H9 (cell line): ENCODE data around the gene TATDN2. TPM values are rescaled to one million over a fixed set of nuclear protein-coding genes. Genes with fewer than 3 reads are reported as not detected.

Experiments used
- DNase-seq: peaks from one replicate; pipeline ENCODE4 v3.0.0-alpha.2; 2017
- H2AFZ ChIP-seq: one replicate; pipeline ENCODE4 v1.6.1; 2013; ENCODE audit warnings: mild to moderate bottlenecking, low read length, control low read depth, moderate library complexity
- H2AK5ac ChIP-seq: 2 replicates; pipeline ENCODE4 v1.6.1; 2013; ENCODE audit warnings: low read length, control low read depth, mixed read lengths; ENCODE audit not compliant: insufficient read length
- H2BK120ac ChIP-seq: one replicate; pipeline ENCODE4 v1.6.1; 2013; ENCODE audit warnings: low read depth, mild to moderate bottlenecking, low read length, control low read depth, inconsistent platforms; ENCODE audit not compliant: poor library complexity, severe bottlenecking
- H2BK12ac ChIP-seq: 2 replicates; pipeline ENCODE4 v1.6.1; 2013; ENCODE audit warnings: low read length, control low read depth, mixed read lengths, low read depth; ENCODE audit not compliant: insufficient read length
- H2BK15ac ChIP-seq: 2 replicates; pipeline ENCODE4 v1.6.1; 2013; ENCODE audit warnings: low read depth, low read length, control low read depth
- H2BK20ac ChIP-seq: one replicate; pipeline ENCODE4 v1.6.1; 2013; ENCODE audit warnings: low read depth, mild to moderate bottlenecking, low read length, control low read depth, inconsistent platforms; ENCODE audit not compliant: poor library complexity, severe bottlenecking
- H2BK5ac ChIP-seq: 2 replicates; pipeline ENCODE4 v1.6.1; 2013; ENCODE audit warnings: low read length, control low read depth, mixed read lengths; ENCODE audit not compliant: insufficient read length
- H3K14ac ChIP-seq: 2 replicates; pipeline ENCODE4 v1.6.1; 2013; ENCODE audit warnings: low read length, control low read depth; ENCODE audit not compliant: insufficient read depth
- H3K18ac ChIP-seq: 2 replicates; pipeline ENCODE4 v1.6.1; 2013; ENCODE audit warnings: low read depth, mild to moderate bottlenecking, mixed read lengths, low read length, control low read depth; ENCODE audit not compliant: insufficient read length
- H3K23ac ChIP-seq: 2 replicates; pipeline ENCODE4 v1.6.1; 2013; ENCODE audit warnings: low read length, control low read depth, mixed read lengths, low read depth; ENCODE audit not compliant: insufficient read length
- H3K23me2 ChIP-seq: 2 replicates; pipeline ENCODE4 v1.6.1; 2013; ENCODE audit warnings: low read depth, mild to moderate bottlenecking, mixed read lengths, low read length, control low read depth; ENCODE audit not compliant: insufficient read length, poor library complexity, severe bottlenecking
- H3K27ac ChIP-seq: 2 replicates; pipeline ENCODE4 v1.5.1; 2013; ENCODE audit warnings: low read length, control low read depth, mixed read lengths, low read depth; ENCODE audit not compliant: insufficient read length
- H3K27me3 ChIP-seq: 2 replicates; pipeline ENCODE4 v1.6.1; 2013; ENCODE audit warnings: low read length, control low read depth, inconsistent platforms; ENCODE audit not compliant: insufficient read depth
- H3K4ac ChIP-seq: 2 replicates; pipeline ENCODE4 v1.6.1; 2013; ENCODE audit warnings: low read depth, mild to moderate bottlenecking, control low read depth, inconsistent platforms, low read length, moderate library complexity
- H3K4me1 ChIP-seq: 2 replicates; pipeline ENCODE4 v1.6.1; 2013; ENCODE audit warnings: low read length, control low read depth, inconsistent platforms; ENCODE audit not compliant: insufficient read depth
- H3K4me2 ChIP-seq: 2 replicates; pipeline ENCODE4 v1.6.1; 2013; ENCODE audit warnings: low read length, control low read depth, mixed read lengths; ENCODE audit not compliant: insufficient read length, insufficient read depth
- H3K56ac ChIP-seq: 2 replicates; pipeline ENCODE4 v1.6.1; 2013; ENCODE audit warnings: low read depth, mild to moderate bottlenecking, mixed read lengths, low read length, control low read depth; ENCODE audit not compliant: insufficient read length
- H3K79me1 ChIP-seq: 2 replicates; pipeline ENCODE4 v1.6.1; 2013; ENCODE audit warnings: low read depth, mild to moderate bottlenecking, moderate library complexity, low read length, control low read depth, inconsistent platforms; ENCODE audit not compliant: insufficient read depth, poor library complexity, severe bottlenecking
- H3K79me2 ChIP-seq: 2 replicates; pipeline ENCODE4 v1.6.1; 2013; ENCODE audit warnings: low read length, control low read depth, inconsistent platforms; ENCODE audit not compliant: insufficient read depth
- H3K9ac ChIP-seq: 2 replicates; pipeline ENCODE4 v1.6.1; 2013; ENCODE audit warnings: low read length, control low read depth, mixed read lengths; ENCODE audit not compliant: insufficient read length; ENCODE audit errors: extremely low read depth
- H3K9me3 ChIP-seq: one replicate; pipeline ENCODE4 v1.6.1; 2013; ENCODE audit warnings: low read depth, low read length, inconsistent platforms; ENCODE audit not compliant: control insufficient read depth
- H3T11ph ChIP-seq: one replicate; pipeline ENCODE4 v1.6.1; 2013; ENCODE audit warnings: mild to moderate bottlenecking, low read length, control low read depth, inconsistent platforms
- H4K20me1 ChIP-seq: one replicate; pipeline ENCODE4 v1.6.1; 2013; ENCODE audit not compliant: control insufficient read depth, insufficient read length, insufficient read depth
- H4K5ac ChIP-seq: 2 replicates; pipeline ENCODE4 v1.6.1; 2013; ENCODE audit warnings: low read depth, mild to moderate bottlenecking, mixed read lengths, low read length, control low read depth; ENCODE audit not compliant: insufficient read length
- H4K8ac ChIP-seq: replicated peaks from 2 replicates; pipeline ENCODE4 v1.6.1; 2013; ENCODE audit warnings: low read length, control low read depth, mixed read lengths, low read depth; ENCODE audit not compliant: insufficient read length
- H4K91ac ChIP-seq: 2 replicates; pipeline ENCODE4 v1.6.1; 2013; ENCODE audit warnings: low read depth, mild to moderate bottlenecking, moderate library complexity, mixed read lengths, low read length, control low read depth; ENCODE audit not compliant: insufficient read length
- H3K27ac Mint-ChIP-seq, 3 experiments: 2 replicates in 2 of 3; 3 replicates in 1 of 3; pipeline ENCODE4 v1.8.0; 2020 to 2021; ENCODE audit warnings: mixed read lengths in 3 of 3, mild to moderate bottlenecking in 1 of 3, moderate library complexity in 1 of 3
- H3K27me3 Mint-ChIP-seq: 2 replicates; pipeline ENCODE4 v1.8.0; 2021; ENCODE audit warnings: low read depth, mild to moderate bottlenecking, moderate library complexity, mixed read lengths
- H3K36me3 Mint-ChIP-seq, 3 experiments: 2 replicates in 2 of 3; 3 replicates in 1 of 3; pipeline ENCODE4 v1.8.0; 2020 to 2021; ENCODE audit warnings: low read depth in 3 of 3, mixed read lengths in 3 of 3; ENCODE audit not compliant: insufficient read depth in 1 of 3
- H3K4me1 Mint-ChIP-seq, 2 experiments: 2 replicates each; pipeline ENCODE4 v1.8.0; 2020; ENCODE audit warnings: mixed read lengths in 2 of 2
- H3K4me3 Mint-ChIP-seq, 2 experiments: 2 replicates in 1 of 2; 3 replicates in 1 of 2; pipeline ENCODE4 v1.8.0; 2020 to 2021; ENCODE audit warnings: mild to moderate bottlenecking in 2 of 2, mixed read lengths in 2 of 2, moderate library complexity in 1 of 2
- H3K9me3 Mint-ChIP-seq, 2 experiments: 2 replicates in 1 of 2; 3 replicates in 1 of 2; pipeline ENCODE4 v1.8.0; 2020; ENCODE audit warnings: mild to moderate bottlenecking in 2 of 2, mixed read lengths in 2 of 2, moderate library complexity in 1 of 2
- WGBS: extraction: QIAGEN DNeasy Blood & Tissue Kit; methylation state at CpG from one replicate; pipeline ENCODE4 v1.1.7; 2013; ENCODE audit warnings: missing lambda C conversion rate, low lambda C conversion rate, mixed read lengths; ENCODE audit not compliant: insufficient read length; ENCODE audit errors: extremely low coverage; 5-methylcytosine and 5-hydroxymethylcytosine counted together
- total RNA-seq: library from RNA; stranded (reverse); gene quantifications from 2 replicates; pipeline ENCODE4 v1.2.1, GENCODE V29; 2021
- TF ChIP-seq, protein P1 (sequence below): fragments of 200-600 bp; sonication (generic); conservative IDR thresholded peaks from 3 replicates; pipeline ENCODE4 v1.8.0; 2021; ENCODE audit warnings: antibody characterized with exemption, mild to moderate bottlenecking

The TATDN2 gene
- total RNA-seq, 1 experiment from 2014 or later = 34.4 TPM

DNA sequence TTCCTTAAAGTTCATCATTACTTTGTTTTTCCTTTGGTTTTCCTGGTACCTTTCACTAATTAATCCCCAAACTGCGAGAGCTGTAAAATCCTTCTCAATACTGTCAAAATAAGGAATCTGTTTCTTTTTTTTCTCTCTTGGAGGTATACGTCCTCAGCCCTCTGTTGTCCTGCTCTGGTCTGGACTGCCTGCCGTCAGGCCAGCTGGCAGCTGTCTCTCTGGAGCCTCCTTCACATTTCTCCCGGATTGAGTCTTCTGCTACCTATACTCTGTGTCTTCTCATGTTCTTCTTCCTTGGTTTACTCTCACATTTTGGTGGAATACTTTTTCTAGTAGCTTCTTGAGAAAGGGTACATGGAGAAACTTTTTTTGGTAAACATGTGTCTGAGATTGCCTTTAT is 13.8 kb downstream of the TATDN2 start:
- Histone ChIP-seq H2BK20ac (no peak overlapping the region), H3K23ac (no peak overlapping the region), H3T11ph (no peak overlapping the region), H3K9ac (no peak overlapping the region), H2AFZ (no peak overlapping the region), H2BK15ac (no peak overlapping the region), H3K14ac (no peak overlapping the region), H3K56ac (no peak overlapping the region), H3K23me2 (no peaks in the 10 kb centered on the region), H4K91ac (no peak overlapping the region), H3K4me2 (no peak overlapping the region), H4K20me1 (peaks cover 4% of the 10 kb centered on the region), H3K4me1 (no peaks in the 10 kb centered on the region), H2BK12ac (no peak overlapping the region), H3K79me2 (no peaks in the 10 kb centered on the region; the same call in 1 of the 2 replicates), H3K27ac (no peak overlapping the region), H3K79me1 (peaks cover 4% of the 10 kb centered on the region), H2AK5ac (no peak overlapping the region), H3K27me3 (no peaks in the 10 kb centered on the region), H4K5ac (no peak overlapping the region), H3K18ac (no peak overlapping the region), H2BK5ac (no peak overlapping the region), H3K9me3 (no peaks in the 10 kb centered on the region), H2BK120ac (no peak overlapping the region), H3K4ac (no peak overlapping the region), H4K8ac (no peak overlapping the region)
- no peak for DNase-seq
- Mint-ChIP-seq H3K4me1 (peaks cover 12% of the 10 kb centered on the region in 2 experiments), H3K9me3 (no peaks in the 10 kb centered on the region), H3K27ac (peak overlapping the region in 1 of 3 experiments; percentile 53; a peak in 1 of 7 replicates), H3K27me3 (no peaks in the 10 kb centered on the region), H3K4me3 (no peak overlapping the region), H3K36me3 (peaks cover 24 to 69% (median 56%) of the 10 kb centered on the region in 3 experiments)
- TF ChIP-seq, protein P1, sequence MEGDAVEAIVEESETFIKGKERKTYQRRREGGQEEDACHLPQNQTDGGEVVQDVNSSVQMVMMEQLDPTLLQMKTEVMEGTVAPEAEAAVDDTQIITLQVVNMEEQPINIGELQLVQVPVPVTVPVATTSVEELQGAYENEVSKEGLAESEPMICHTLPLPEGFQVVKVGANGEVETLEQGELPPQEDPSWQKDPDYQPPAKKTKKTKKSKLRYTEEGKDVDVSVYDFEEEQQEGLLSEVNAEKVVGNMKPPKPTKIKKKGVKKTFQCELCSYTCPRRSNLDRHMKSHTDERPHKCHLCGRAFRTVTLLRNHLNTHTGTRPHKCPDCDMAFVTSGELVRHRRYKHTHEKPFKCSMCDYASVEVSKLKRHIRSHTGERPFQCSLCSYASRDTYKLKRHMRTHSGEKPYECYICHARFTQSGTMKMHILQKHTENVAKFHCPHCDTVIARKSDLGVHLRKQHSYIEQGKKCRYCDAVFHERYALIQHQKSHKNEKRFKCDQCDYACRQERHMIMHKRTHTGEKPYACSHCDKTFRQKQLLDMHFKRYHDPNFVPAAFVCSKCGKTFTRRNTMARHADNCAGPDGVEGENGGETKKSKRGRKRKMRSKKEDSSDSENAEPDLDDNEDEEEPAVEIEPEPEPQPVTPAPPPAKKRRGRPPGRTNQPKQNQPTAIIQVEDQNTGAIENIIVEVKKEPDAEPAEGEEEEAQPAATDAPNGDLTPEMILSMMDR = no peak
- no CpG with 5 or more reads among the region's 4 CpGs for WGBS
